GM23338 (cell line): ENCODE data around the gene CRYAA. TPM values are rescaled to one million over a fixed set of nuclear protein-coding genes. Genes with fewer than 3 reads are reported as not detected.

ENCODE experiments used
- ATAC-seq: fragments of 200-7000 bp; cut with Tn5 transposase; 3 replicates; pipeline ENCODE4 v1.9.1; 2020
- DNase-seq: peaks from one replicate; pipeline ENCODE4 v3.0.0-alpha.2; 2015; ENCODE audit warnings: low spot score
- H2AFZ ChIP-seq: fragments of 200-600 bp; sonication (generic); 2 replicates; pipeline ENCODE4 v1.8.0; 2016; ENCODE audit warnings: antibody characterized with exemption, mild to moderate bottlenecking, moderate library complexity
- H3F3A ChIP-seq: fragments of 200-600 bp; sonication (generic); replicated peaks from 2 replicates; pipeline ENCODE4 v1.8.0; 2017; ENCODE audit warnings: antibody characterized with exemption, mixed run types, low read depth
- H3K27ac ChIP-seq: fragments of 200-600 bp; sonication (generic); 2 replicates; pipeline ENCODE4 v1.6.1; 2016; ENCODE audit warnings: low read depth
- H3K27me3 ChIP-seq: fragments of 200-600 bp; sonication (generic); 2 replicates; pipeline ENCODE4 v1.8.0; 2016; ENCODE audit warnings: mild to moderate bottlenecking, mixed run types, moderate library complexity; ENCODE audit not compliant: insufficient read depth
- H3K36me3 ChIP-seq: fragments of 200-600 bp; sonication (generic); 2 replicates; pipeline ENCODE4 v1.8.0; 2016; ENCODE audit warnings: mild to moderate bottlenecking; ENCODE audit not compliant: insufficient read depth
- H3K4me1 ChIP-seq: fragments of 200-600 bp; sonication (generic); 2 replicates; pipeline ENCODE4 v1.8.0; 2016; ENCODE audit warnings: mild to moderate bottlenecking, moderate library complexity; ENCODE audit not compliant: insufficient read depth
- H3K4me2 ChIP-seq: fragments of 200-600 bp; sonication (generic); 2 replicates; pipeline ENCODE4 v1.7.1; 2017; ENCODE audit warnings: mixed run types
- H3K4me3 ChIP-seq: fragments of 200-600 bp; sonication (generic); 2 replicates; pipeline ENCODE4 v1.6.1; 2016; ENCODE audit warnings: mixed run types
- H3K79me2 ChIP-seq: fragments of 200-600 bp; sonication (generic); replicated peaks from 2 replicates; pipeline ENCODE4 v1.8.0; 2017; ENCODE audit warnings: mild to moderate bottlenecking; ENCODE audit not compliant: insufficient read depth
- H3K9me2 ChIP-seq: fragments of 200-600 bp; sonication (generic); 2 replicates; pipeline ENCODE4 v1.8.0; 2017; ENCODE audit not compliant: insufficient read depth
- H4K20me1 ChIP-seq: fragments of 200-600 bp; sonication (generic); replicated peaks from 2 replicates; pipeline ENCODE4 v1.8.0; 2017; ENCODE audit warnings: mild to moderate bottlenecking; ENCODE audit not compliant: insufficient read depth
- H3K27ac Mint-ChIP-seq: 2 replicates; pipeline ENCODE4 v1.8.0; 2020; ENCODE audit warnings: inconsistent platforms, mild to moderate bottlenecking, moderate library complexity, mixed read lengths
- H3K27me3 Mint-ChIP-seq: 3 replicates; pipeline ENCODE4 v1.8.0; 2022; ENCODE audit warnings: low read depth, mild to moderate bottlenecking, moderate library complexity, mixed read lengths, inconsistent platforms; ENCODE audit not compliant: insufficient read depth, poor library complexity
- H3K36me3 Mint-ChIP-seq: 3 replicates; pipeline ENCODE4 v1.8.0; 2021; ENCODE audit warnings: low read depth, mild to moderate bottlenecking, inconsistent platforms, moderate library complexity, mixed read lengths
- H3K4me1 Mint-ChIP-seq: 3 replicates; pipeline ENCODE4 v1.8.0; 2020; ENCODE audit warnings: mild to moderate bottlenecking, inconsistent platforms, mixed read lengths
- H3K4me3 Mint-ChIP-seq: 3 replicates; pipeline ENCODE4 v1.8.0; 2021; ENCODE audit warnings: moderate library complexity, mild to moderate bottlenecking, inconsistent platforms, mixed read lengths
- H3K9me3 Mint-ChIP-seq: 3 replicates; pipeline ENCODE4 v1.8.0; 2020; ENCODE audit warnings: moderate library complexity, mild to moderate bottlenecking, inconsistent platforms, mixed read lengths
- CREB1 ChIP-seq: fragments of 250-450 bp; sonication (Bioruptor Pico); IDR thresholded peaks from 2 replicates; pipeline ENCODE4 v1.5.0; 2020; ENCODE audit warnings: low read depth, mild to moderate bottlenecking, moderate library complexity
- CTCF ChIP-seq, 2 experiments: fragments of 200-600 bp in 1 of 2; sonication (generic) in 1 of 2; conservative IDR thresholded peaks; 2 replicates each; pipeline versions ENCODE4 v1.5.1 to v1.6.1; 2016 to 2017; ENCODE audit warnings: antibody characterized with exemption in 2 of 2, low read depth in 2 of 2, mild to moderate bottlenecking in 2 of 2, moderate library complexity in 1 of 2
- ETS1 ChIP-seq: IDR thresholded peaks from 2 replicates; pipeline ENCODE4 v1.6.1; 2016; ENCODE audit warnings: antibody characterized with exemption
- EZH2 ChIP-seq: fragments of 200-600 bp; sonication (generic); IDR thresholded peaks from one replicate; pipeline ENCODE4 v1.8.0; 2017; ENCODE audit warnings: antibody characterized with exemption, mild to moderate bottlenecking, low read depth; ENCODE audit not compliant: unreplicated experiment
- EZH2phosphoT487 ChIP-seq: fragments of 200-600 bp; sonication (generic); IDR thresholded peaks from one replicate; pipeline ENCODE4 v1.8.1; 2018; ENCODE audit warnings: antibody characterized with exemption; ENCODE audit not compliant: unreplicated experiment
- JUNB ChIP-seq: IDR thresholded peaks from one replicate; pipeline ENCODE4 v1.6.1; 2016; ENCODE audit warnings: antibody characterized with exemption; ENCODE audit not compliant: unreplicated experiment
- NANOG ChIP-seq: IDR thresholded peaks from 2 replicates; pipeline ENCODE4 v1.6.1; 2016; ENCODE audit warnings: antibody characterized with exemption, borderline replicate concordance
- POLR2AphosphoS5 ChIP-seq: IDR thresholded peaks from 2 replicates; pipeline ENCODE4 v1.6.1; 2016; ENCODE audit warnings: antibody characterized with exemption, low read depth
- REST ChIP-seq: IDR thresholded peaks from one replicate; pipeline ENCODE4 v1.6.1; 2018; ENCODE audit warnings: antibody characterized with exemption; ENCODE audit not compliant: unreplicated experiment
- STAT1 ChIP-seq: IDR thresholded peaks from one replicate; pipeline ENCODE4 v1.6.1; 2016; ENCODE audit warnings: antibody characterized with exemption; ENCODE audit not compliant: unreplicated experiment
- ZNF114 ChIP-seq: fragments of 250-450 bp; sonication (Bioruptor Pico); IDR thresholded peaks from 2 replicates; pipeline ENCODE4 v1.5.0; 2020; ENCODE audit warnings: mild to moderate bottlenecking, moderate library complexity
- ZNF331 ChIP-seq: fragments of 250-450 bp; sonication (Bioruptor Pico); IDR thresholded peaks from 2 replicates; pipeline ENCODE4 v1.5.0; 2020; ENCODE audit warnings: low read depth, mild to moderate bottlenecking, moderate library complexity
- ZNF462 ChIP-seq: fragments of 250-450 bp; sonication (Bioruptor Pico); IDR thresholded peaks from 2 replicates; pipeline ENCODE4 v1.5.0; 2020; ENCODE audit warnings: mild to moderate bottlenecking, moderate library complexity
- polyA plus RNA-seq: library from polyadenylated mRNA; unstranded; fragments of >200 nt; fragmentation: Nextera tagmentation; extraction: Ambion mirVana; gene quantifications from 2 replicates; pipeline ENCODE4 v1.2.1, GENCODE V29; 2016
- total RNA-seq: library from RNA; depleted of rRNA; stranded (reverse); fragments of >200 nt; shearing (Covaris generic); gene quantifications from 2 replicates; pipeline ENCODE4 v1.2.3, GENCODE V29; 2014

The CRYAA gene
- total and polyA plus RNA-seq, 2 experiments from 2014 or later = not detected

- peaks cover 7% of the 10 kb centered on the region for H3K4me1 Mint-ChIP-seq
- no peaks in the 10 kb centered on the region for H3K9me2 ChIP-seq
- peaks cover 8% of the 10 kb centered on the region for H3K36me3 Mint-ChIP-seq
Measured at GRCh38 chr21:43207043-43207315, 38.2 kb downstream of the CRYAA start.

More at GRCh38 chr21:43207043-43207315, 38.2 kb downstream of the CRYAA start:
- no peaks in the 10 kb centered on the region for H3F3A ChIP-seq
- H3K4me3 ChIP-seq = no peak overlapping the region
- H4K20me1 ChIP-seq = no peaks in the 10 kb centered on the region
- H3K27me3 ChIP-seq = no peaks in the 10 kb centered on the region
- no peak for TF ChIP-seq CTCF (conservative IDR thresholded peaks at IDR 0.05; ENCODE audit: low read depth in 2 of 2)
- no peak for TF ChIP-seq STAT1
- TF ChIP-seq ZNF331 (CRISPR knock-in tag) = no peak
- no peak for TF ChIP-seq JUNB
- TF ChIP-seq ETS1 = no peak
- no peak for TF ChIP-seq EZH2phosphoT487
- no peak for TF ChIP-seq REST
- TF ChIP-seq ZNF114 (CRISPR knock-in tag) = no peak
- TF ChIP-seq CREB1 (CRISPR knock-in tag) = no peak
- no peak for TF ChIP-seq EZH2
- no peak for TF ChIP-seq NANOG
- TF ChIP-seq POLR2AphosphoS5 = no peak
- TF ChIP-seq ZNF462 (CRISPR knock-in tag) = no peak
- peaks cover 6% of the 10 kb centered on the region for H3K27me3 Mint-ChIP-seq
- H3K27ac ChIP-seq = no peak overlapping the region
- no peaks in the 10 kb centered on the region for H3K36me3 ChIP-seq
- no peak overlapping the region for H2AFZ ChIP-seq
- H3K9me3 Mint-ChIP-seq = peaks cover 10% of the 10 kb centered on the region; the same call in 2 of the 3 replicates
- no peaks in the 10 kb centered on the region for H3K4me1 ChIP-seq
- H3K27ac Mint-ChIP-seq = no peak overlapping the region
- no peak overlapping the region for H3K4me3 Mint-ChIP-seq
- ATAC-seq (no peak), DNase-seq (no peak)
- no peaks in the 10 kb centered on the region for H3K79me2 ChIP-seq
- no peak overlapping the region for H3K4me2 ChIP-seq
